Astrocyte (in vitro differentiated cells and primary cell): ENCODE results near the gene PODXL. TPM values are rescaled to one million over a fixed set of nuclear protein-coding genes. Genes with fewer than 3 reads are reported as not detected.

Experiments used
- DNase-seq: peaks from one replicate; pipeline ENCODE4 v3.0.0-alpha.2; 2010; ENCODE audit warnings: low read depth
- FAIRE-seq: peaks from 2 replicates; lab custom pipeline; 2011; peaks lifted over from hg19 to GRCh38; lab: Jason Lieb, UNC
- H2AFZ ChIP-seq: 2 replicates; pipeline ENCODE4 v1.6.0; 2012; ENCODE audit warnings: low read depth, low read length, inconsistent platforms
- H3K27ac ChIP-seq: 2 replicates; pipeline ENCODE4 v1.5.1; 2011; ENCODE audit warnings: low read depth, low read length, inconsistent platforms
- H3K27me3 ChIP-seq: 2 replicates; pipeline ENCODE4 v1.6.0; 2011; ENCODE audit warnings: low read length, inconsistent platforms; ENCODE audit not compliant: insufficient read depth
- H3K36me3 ChIP-seq: 2 replicates; pipeline ENCODE4 v1.5.1; 2011; ENCODE audit warnings: low read length, inconsistent platforms; ENCODE audit not compliant: insufficient read depth
- H3K4me1 ChIP-seq: 2 replicates; pipeline ENCODE4 v1.5.1; 2011; ENCODE audit warnings: low read length, inconsistent platforms; ENCODE audit not compliant: insufficient read depth
- H3K4me2 ChIP-seq: 2 replicates; pipeline ENCODE4 v1.6.0; 2012; ENCODE audit warnings: low read length, inconsistent platforms
- H3K4me3 ChIP-seq: 2 replicates; pipeline ENCODE4 v1.5.1; 2011; ENCODE audit warnings: low read depth, mild to moderate bottlenecking, low read length, inconsistent platforms; ENCODE audit not compliant: insufficient read depth
- H3K79me2 ChIP-seq: 2 replicates; pipeline ENCODE4 v1.6.0; 2012; ENCODE audit warnings: mild to moderate bottlenecking, low read length, inconsistent platforms; ENCODE audit not compliant: insufficient read depth
- H3K9ac ChIP-seq: 2 replicates; pipeline ENCODE4 v1.6.0; 2012; ENCODE audit warnings: mild to moderate bottlenecking, low read length, inconsistent platforms
- H3K9me3 ChIP-seq: 2 replicates; pipeline ENCODE4 v1.5.1; 2012; ENCODE audit warnings: low read depth, mild to moderate bottlenecking, low read length, inconsistent platforms; ENCODE audit not compliant: insufficient read depth
- H4K20me1 ChIP-seq: 2 replicates; pipeline ENCODE4 v1.6.0; 2012; ENCODE audit warnings: low read length, inconsistent platforms; ENCODE audit not compliant: insufficient read depth
- H3K27ac Mint-ChIP-seq: one replicate; pipeline ENCODE4 v1.8.0; 2021; ENCODE audit warnings: mild to moderate bottlenecking, mixed read lengths; ENCODE audit not compliant: unreplicated experiment
- H3K27me3 Mint-ChIP-seq: one replicate; pipeline ENCODE4 v1.8.0; 2021; ENCODE audit warnings: low read depth, mixed read lengths; ENCODE audit not compliant: unreplicated experiment
- H3K36me3 Mint-ChIP-seq: one replicate; pipeline ENCODE4 v1.8.0; 2021; ENCODE audit warnings: low read depth, mixed read lengths; ENCODE audit not compliant: unreplicated experiment
- H3K4me1 Mint-ChIP-seq: one replicate; pipeline ENCODE4 v1.8.0; 2021; ENCODE audit warnings: low read depth, mixed read lengths; ENCODE audit not compliant: unreplicated experiment
- H3K4me3 Mint-ChIP-seq: one replicate; pipeline ENCODE4 v1.8.0; 2021; ENCODE audit warnings: mild to moderate bottlenecking, moderate library complexity, mixed read lengths; ENCODE audit not compliant: unreplicated experiment
- H3K9me3 Mint-ChIP-seq: one replicate; pipeline ENCODE4 v1.8.0; 2021; ENCODE audit warnings: mild to moderate bottlenecking, mixed read lengths; ENCODE audit not compliant: unreplicated experiment
- EZH2 ChIP-seq: IDR thresholded peaks from 2 replicates; pipeline ENCODE4 v1.6.1; 2012; ENCODE audit warnings: mild to moderate bottlenecking, low read length, inconsistent platforms; ENCODE audit not compliant: insufficient read depth
- total RNA-seq: library from RNA; stranded (reverse); gene quantifications from 2 replicates; pipeline ENCODE4 v1.2.1, GENCODE V29; 2021
- TF ChIP-seq, protein P1 (sequence below): IDR thresholded peaks from 2 replicates; pipeline ENCODE4 v1.5.1; 2011; ENCODE audit warnings: low read depth, mild to moderate bottlenecking, inconsistent platforms, low read length, moderate library complexity; ENCODE audit not compliant: insufficient read depth

Gene PODXL
- total RNA-seq, 1 donor from 2014 or later: 47.1 TPM

DNA sequence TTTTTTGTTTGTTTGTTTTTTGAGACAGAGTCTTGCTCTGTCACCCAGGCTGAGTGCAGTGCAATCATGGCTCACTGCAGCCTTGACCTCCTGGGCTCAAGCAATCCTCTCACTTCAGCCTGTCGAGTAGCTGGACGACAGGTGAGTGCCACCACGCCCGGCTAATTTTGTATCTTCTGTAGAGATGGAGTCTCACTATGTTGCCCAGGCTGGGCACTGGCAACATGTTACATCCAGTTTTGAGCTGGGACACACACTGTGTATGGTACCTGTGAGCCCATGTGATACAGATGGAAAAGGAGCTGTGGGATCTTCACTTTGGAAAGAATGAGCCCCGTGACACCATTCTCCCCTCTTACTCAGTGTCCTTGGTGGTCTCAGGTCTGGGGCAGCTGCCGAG is 40.4 kb upstream of the PODXL start:
- TF ChIP-seq, protein P1, sequence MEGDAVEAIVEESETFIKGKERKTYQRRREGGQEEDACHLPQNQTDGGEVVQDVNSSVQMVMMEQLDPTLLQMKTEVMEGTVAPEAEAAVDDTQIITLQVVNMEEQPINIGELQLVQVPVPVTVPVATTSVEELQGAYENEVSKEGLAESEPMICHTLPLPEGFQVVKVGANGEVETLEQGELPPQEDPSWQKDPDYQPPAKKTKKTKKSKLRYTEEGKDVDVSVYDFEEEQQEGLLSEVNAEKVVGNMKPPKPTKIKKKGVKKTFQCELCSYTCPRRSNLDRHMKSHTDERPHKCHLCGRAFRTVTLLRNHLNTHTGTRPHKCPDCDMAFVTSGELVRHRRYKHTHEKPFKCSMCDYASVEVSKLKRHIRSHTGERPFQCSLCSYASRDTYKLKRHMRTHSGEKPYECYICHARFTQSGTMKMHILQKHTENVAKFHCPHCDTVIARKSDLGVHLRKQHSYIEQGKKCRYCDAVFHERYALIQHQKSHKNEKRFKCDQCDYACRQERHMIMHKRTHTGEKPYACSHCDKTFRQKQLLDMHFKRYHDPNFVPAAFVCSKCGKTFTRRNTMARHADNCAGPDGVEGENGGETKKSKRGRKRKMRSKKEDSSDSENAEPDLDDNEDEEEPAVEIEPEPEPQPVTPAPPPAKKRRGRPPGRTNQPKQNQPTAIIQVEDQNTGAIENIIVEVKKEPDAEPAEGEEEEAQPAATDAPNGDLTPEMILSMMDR: no peak
- no peak for TF ChIP-seq EZH2
- no peak overlapping the region for H3K27ac ChIP-seq
- H3K36me3 ChIP-seq: no peaks in the 10 kb centered on the region
- no peak for FAIRE-seq
- no peaks in the 10 kb centered on the region for H3K79me2 ChIP-seq
- Mint-ChIP-seq H3K36me3 (peaks cover 2% of the 10 kb centered on the region), H3K27me3 (peaks cover 4% of the 10 kb centered on the region), H3K27ac (no peak overlapping the region), H3K9me3 (no peaks in the 10 kb centered on the region), H3K4me3 (no peak overlapping the region), H3K4me1 (peaks cover 12% of the 10 kb centered on the region)
- no peak overlapping the region for H2AFZ ChIP-seq
- no peak overlapping the region for H3K4me2 ChIP-seq
- H3K4me1 ChIP-seq: no peaks in the 10 kb centered on the region
- no peak for DNase-seq
- no peak overlapping the region for H3K9ac ChIP-seq
- no peaks in the 10 kb centered on the region for H3K27me3 ChIP-seq
- no peaks in the 10 kb centered on the region for H3K9me3 ChIP-seq
- H3K4me3 ChIP-seq: no peak overlapping the region
- no peaks in the 10 kb centered on the region for H4K20me1 ChIP-seq

DNA sequence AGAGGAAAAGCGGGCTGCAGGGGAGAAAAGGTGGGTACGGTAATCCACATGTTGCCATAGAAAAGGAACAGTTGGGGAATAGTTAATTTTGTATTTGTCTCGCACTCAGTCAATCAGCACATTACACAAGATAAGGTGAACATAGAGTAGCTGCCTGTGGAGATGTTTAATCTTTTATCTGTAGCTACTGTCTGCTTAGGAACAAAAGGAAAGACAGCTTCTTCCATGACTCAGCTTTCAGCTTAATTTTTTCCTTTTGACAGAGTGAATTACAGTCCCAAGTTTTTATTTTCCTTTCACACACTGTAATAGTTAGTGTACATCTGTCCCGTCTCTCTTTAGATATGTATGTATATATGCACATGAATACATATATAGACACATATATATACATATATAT is 39.3 kb upstream of the PODXL start:
- Histone ChIP-seq H3K27me3 (no peaks in the 10 kb centered on the region), H3K4me1 (no peaks in the 10 kb centered on the region), H3K4me3 (no peak overlapping the region), H3K27ac (no peak overlapping the region), H4K20me1 (no peaks in the 10 kb centered on the region), H3K4me2 (no peak overlapping the region), H3K9me3 (no peaks in the 10 kb centered on the region), H2AFZ (no peak overlapping the region), H3K36me3 (no peaks in the 10 kb centered on the region), H3K9ac (no peak overlapping the region), H3K79me2 (no peaks in the 10 kb centered on the region)
- no peaks in the 10 kb centered on the region for H3K36me3 Mint-ChIP-seq
- no peak for TF ChIP-seq EZH2
- TF ChIP-seq, protein P1: no peak
- H3K27ac Mint-ChIP-seq: peak overlapping the region; percentile 36
- H3K4me3 Mint-ChIP-seq: no peak overlapping the region
- DNase-seq (no peak), FAIRE-seq (no peak)
- peaks cover 5% of the 10 kb centered on the region for H3K27me3 Mint-ChIP-seq
- peaks cover 2% of the 10 kb centered on the region for H3K9me3 Mint-ChIP-seq
- peaks cover 10% of the 10 kb centered on the region for H3K4me1 Mint-ChIP-seq

DNA sequence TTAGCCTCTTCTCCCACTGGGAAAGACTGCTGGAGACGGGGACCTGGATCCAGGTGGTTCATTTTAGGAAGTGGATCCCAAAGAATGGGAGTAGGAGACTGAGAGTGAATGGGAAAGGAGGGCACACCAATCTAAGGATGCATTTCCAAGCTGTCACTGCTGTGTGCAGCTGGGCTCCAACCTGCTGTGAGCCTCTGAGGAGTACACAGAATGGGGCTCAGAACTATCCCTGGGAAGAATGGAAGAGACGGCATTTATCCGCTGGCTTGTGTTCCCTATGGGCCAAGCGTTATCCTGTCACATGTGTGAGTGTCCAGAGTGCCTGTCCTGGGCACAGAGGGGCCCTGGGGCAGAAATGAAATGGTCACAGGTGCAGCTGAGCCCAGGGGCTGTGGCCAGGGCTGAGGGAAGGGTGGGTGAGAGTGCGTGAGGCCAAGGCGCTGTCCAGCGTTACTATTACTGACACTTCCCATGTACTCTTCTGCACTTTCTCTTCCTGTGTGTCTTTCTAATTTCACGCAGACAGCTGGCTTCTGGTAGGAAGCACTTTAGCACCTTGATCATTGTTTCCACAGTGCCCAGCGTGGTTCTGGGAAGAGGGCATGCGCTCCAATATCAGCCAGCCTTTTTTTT is 35.4 kb upstream of the PODXL start:
- Histone ChIP-seq H3K4me2 (no peak overlapping the region), H3K9me3 (no peaks in the 10 kb centered on the region), H3K27ac (no peak overlapping the region), H3K4me1 (no peaks in the 10 kb centered on the region), H3K36me3 (no peaks in the 10 kb centered on the region), H3K4me3 (no peak overlapping the region), H3K27me3 (no peaks in the 10 kb centered on the region), H4K20me1 (no peaks in the 10 kb centered on the region), H3K9ac (no peak overlapping the region), H3K79me2 (no peaks in the 10 kb centered on the region), H2AFZ (no peak overlapping the region)
- Mint-ChIP-seq H3K36me3 (no peaks in the 10 kb centered on the region), H3K27me3 (peaks cover 5% of the 10 kb centered on the region), H3K4me3 (no peak overlapping the region), H3K27ac (no peak overlapping the region), H3K9me3 (peaks cover 2% of the 10 kb centered on the region), H3K4me1 (peaks cover 3% of the 10 kb centered on the region)
- DNase-seq (no peak), FAIRE-seq (no peak)
- TF ChIP-seq, protein P1: no peak
- TF ChIP-seq EZH2: no peak
